Astrocyte (in vitro differentiated cells and primary cell): ENCODE measurements around the gene ABCC2. TPM values are rescaled to one million over a fixed set of nuclear protein-coding genes. Genes with fewer than 3 reads are reported as not detected.

ENCODE experiments used
- DNase-seq: peaks from one replicate; pipeline ENCODE4 v3.0.0-alpha.2; 2010; ENCODE audit warnings: low read depth
- FAIRE-seq: peaks from 2 replicates; lab custom pipeline; 2011; peaks lifted over from hg19 to GRCh38; lab: Jason Lieb, UNC
- H2AFZ ChIP-seq: 2 replicates; pipeline ENCODE4 v1.6.0; 2012; ENCODE audit warnings: low read depth, low read length, inconsistent platforms
- H3K27ac ChIP-seq: 2 replicates; pipeline ENCODE4 v1.5.1; 2011; ENCODE audit warnings: low read depth, low read length, inconsistent platforms
- H3K27me3 ChIP-seq: 2 replicates; pipeline ENCODE4 v1.6.0; 2011; ENCODE audit warnings: low read length, inconsistent platforms; ENCODE audit not compliant: insufficient read depth
- H3K36me3 ChIP-seq: 2 replicates; pipeline ENCODE4 v1.5.1; 2011; ENCODE audit warnings: low read length, inconsistent platforms; ENCODE audit not compliant: insufficient read depth
- H3K4me1 ChIP-seq: 2 replicates; pipeline ENCODE4 v1.5.1; 2011; ENCODE audit warnings: low read length, inconsistent platforms; ENCODE audit not compliant: insufficient read depth
- H3K4me2 ChIP-seq: 2 replicates; pipeline ENCODE4 v1.6.0; 2012; ENCODE audit warnings: low read length, inconsistent platforms
- H3K4me3 ChIP-seq: 2 replicates; pipeline ENCODE4 v1.5.1; 2011; ENCODE audit warnings: low read depth, mild to moderate bottlenecking, low read length, inconsistent platforms; ENCODE audit not compliant: insufficient read depth
- H3K79me2 ChIP-seq: 2 replicates; pipeline ENCODE4 v1.6.0; 2012; ENCODE audit warnings: mild to moderate bottlenecking, low read length, inconsistent platforms; ENCODE audit not compliant: insufficient read depth
- H3K9ac ChIP-seq: 2 replicates; pipeline ENCODE4 v1.6.0; 2012; ENCODE audit warnings: mild to moderate bottlenecking, low read length, inconsistent platforms
- H3K9me3 ChIP-seq: 2 replicates; pipeline ENCODE4 v1.5.1; 2012; ENCODE audit warnings: low read depth, mild to moderate bottlenecking, low read length, inconsistent platforms; ENCODE audit not compliant: insufficient read depth
- H4K20me1 ChIP-seq: 2 replicates; pipeline ENCODE4 v1.6.0; 2012; ENCODE audit warnings: low read length, inconsistent platforms; ENCODE audit not compliant: insufficient read depth
- H3K27ac Mint-ChIP-seq: one replicate; pipeline ENCODE4 v1.8.0; 2021; ENCODE audit warnings: mild to moderate bottlenecking, mixed read lengths; ENCODE audit not compliant: unreplicated experiment
- H3K27me3 Mint-ChIP-seq: one replicate; pipeline ENCODE4 v1.8.0; 2021; ENCODE audit warnings: low read depth, mixed read lengths; ENCODE audit not compliant: unreplicated experiment
- H3K36me3 Mint-ChIP-seq: one replicate; pipeline ENCODE4 v1.8.0; 2021; ENCODE audit warnings: low read depth, mixed read lengths; ENCODE audit not compliant: unreplicated experiment
- H3K4me1 Mint-ChIP-seq: one replicate; pipeline ENCODE4 v1.8.0; 2021; ENCODE audit warnings: low read depth, mixed read lengths; ENCODE audit not compliant: unreplicated experiment
- H3K4me3 Mint-ChIP-seq: one replicate; pipeline ENCODE4 v1.8.0; 2021; ENCODE audit warnings: mild to moderate bottlenecking, moderate library complexity, mixed read lengths; ENCODE audit not compliant: unreplicated experiment
- H3K9me3 Mint-ChIP-seq: one replicate; pipeline ENCODE4 v1.8.0; 2021; ENCODE audit warnings: mild to moderate bottlenecking, mixed read lengths; ENCODE audit not compliant: unreplicated experiment
- CTCF ChIP-seq: IDR thresholded peaks from 2 replicates; pipeline ENCODE4 v1.5.1; 2011; ENCODE audit warnings: low read depth, mild to moderate bottlenecking, inconsistent platforms, low read length, moderate library complexity; ENCODE audit not compliant: insufficient read depth
- EZH2 ChIP-seq: IDR thresholded peaks from 2 replicates; pipeline ENCODE4 v1.6.1; 2012; ENCODE audit warnings: mild to moderate bottlenecking, low read length, inconsistent platforms; ENCODE audit not compliant: insufficient read depth
- total RNA-seq: library from RNA; stranded (reverse); gene quantifications from 2 replicates; pipeline ENCODE4 v1.2.1, GENCODE V29; 2021

Gene ABCC2
- total RNA-seq, 1 donor from 2014 or later: 0.59 TPM

GRCh38 chr10:99784016-99784726 lies 1.7 kb downstream of the ABCC2 start:
- Mint-ChIP-seq H3K4me1 (peaks cover 18% of the 10 kb centered on the region), H3K27ac (peak overlapping the region; percentile 36), H3K4me3 (no peak overlapping the region), H3K9me3 (peaks cover 4% of the 10 kb centered on the region), H3K36me3 (no peaks in the 10 kb centered on the region), H3K27me3 (no peaks in the 10 kb centered on the region)
- Histone ChIP-seq H3K4me1 (peaks cover 32% of the 10 kb centered on the region), H2AFZ (peak overlapping the region; percentile 6), H4K20me1 (no peaks in the 10 kb centered on the region), H3K9ac (no peak overlapping the region), H3K27ac (peak overlapping the region; percentile 44), H3K36me3 (no peaks in the 10 kb centered on the region), H3K27me3 (no peaks in the 10 kb centered on the region), H3K4me2 (peak overlapping the region; percentile 49), H3K4me3 (peak overlapping the region; percentile 1), H3K9me3 (no peaks in the 10 kb centered on the region), H3K79me2 (no peaks in the 10 kb centered on the region)
- FAIRE-seq (peak; percentile 71), DNase-seq (peak; percentile 83)
- no peak for TF ChIP-seq CTCF
- TF ChIP-seq EZH2: no peak

GRCh38 chr10:99784727-99785441 lies 2.4 kb downstream of the ABCC2 start:
- H3K4me1 Mint-ChIP-seq: peaks cover 13% of the 10 kb centered on the region
- Histone ChIP-seq H3K79me2 (no peaks in the 10 kb centered on the region), H4K20me1 (no peaks in the 10 kb centered on the region), H3K4me1 (peaks cover 28% of the 10 kb centered on the region), H3K27ac (peak overlapping the region; percentile 44), H2AFZ (peak overlapping the region; percentile 47), H3K9me3 (no peaks in the 10 kb centered on the region), H3K4me3 (no peak overlapping the region), H3K27me3 (no peaks in the 10 kb centered on the region), H3K9ac (no peak overlapping the region), H3K4me2 (peak overlapping the region; percentile 49), H3K36me3 (no peaks in the 10 kb centered on the region)
- no peaks in the 10 kb centered on the region for H3K36me3 Mint-ChIP-seq
- DNase-seq (peak; percentile 39), FAIRE-seq (no peak)
- H3K4me3 Mint-ChIP-seq: no peak overlapping the region
- H3K27ac Mint-ChIP-seq: no peak overlapping the region
- H3K27me3 Mint-ChIP-seq: no peaks in the 10 kb centered on the region
- peaks cover 4% of the 10 kb centered on the region for H3K9me3 Mint-ChIP-seq
- TF ChIP-seq CTCF: no peak

- no peak overlapping the region for H2AFZ ChIP-seq
- H3K27me3 Mint-ChIP-seq: no peaks in the 10 kb centered on the region
- no peaks in the 10 kb centered on the region for H4K20me1 ChIP-seq
- no peak overlapping the region for H3K4me3 Mint-ChIP-seq
- H3K27me3 ChIP-seq: no peaks in the 10 kb centered on the region
- no peaks in the 10 kb centered on the region for H3K79me2 ChIP-seq
- peaks cover 28% of the 10 kb centered on the region for H3K4me1 ChIP-seq
- H3K4me3 ChIP-seq: no peak overlapping the region
- FAIRE-seq: no peak
- no peaks in the 10 kb centered on the region for H3K36me3 Mint-ChIP-seq
- H3K9me3 Mint-ChIP-seq: peaks cover 4% of the 10 kb centered on the region
- no peak overlapping the region for H3K9ac ChIP-seq
- no peak overlapping the region for H3K27ac ChIP-seq
- H3K9me3 ChIP-seq: no peaks in the 10 kb centered on the region
- no peaks in the 10 kb centered on the region for H3K36me3 ChIP-seq
- no peak overlapping the region for H3K4me2 ChIP-seq
- H3K4me1 Mint-ChIP-seq: peaks cover 9% of the 10 kb centered on the region
- TF ChIP-seq EZH2: no peak
- DNase-seq: no peak
- no peak overlapping the region for H3K27ac Mint-ChIP-seq
These were observed 3.2 kb downstream of the ABCC2 start for GRCh38 chr10:99785646-99786045.
